Upper lobe of right lung (tissue), 1 donor: ENCODE measurements around the gene PLXNB1. TPM values are rescaled to one million over a fixed set of nuclear protein-coding genes. Genes with fewer than 3 reads are reported as not detected.
A peak's percentile ranks its signal among the peaks of the same experiment; 100 is the strongest.

Experiments
- ATAC-seq: fragments of 200-7000 bp; cut with Tn5 transposase; one replicate; pipeline ENCODE4 v1.9.1; 2020; ENCODE audit warnings: mild to moderate bottlenecking, moderate library complexity
- DNase-seq: peaks from one replicate; pipeline ENCODE4 v3.0.0-alpha.2; 2020
- H3K27ac ChIP-seq: fragments of 200-600 bp; one replicate; pipeline ENCODE4 v1.8.0; 2022
- H3K27me3 ChIP-seq: fragments of 200-600 bp; one replicate; pipeline ENCODE4 v1.8.0; 2022; ENCODE audit warnings: mild to moderate bottlenecking
- H3K36me3 ChIP-seq: fragments of 200-600 bp; one replicate; pipeline ENCODE4 v1.8.0; 2022
- H3K4me1 ChIP-seq: fragments of 200-600 bp; one replicate; pipeline ENCODE4 v1.8.0; 2022
- H3K4me3 ChIP-seq: fragments of 200-600 bp; one replicate; pipeline ENCODE4 v1.8.0; 2022; ENCODE audit warnings: mild to moderate bottlenecking
- H3K9me3 ChIP-seq: fragments of 200-600 bp; one replicate; pipeline ENCODE4 v1.8.0; 2022
- intact Hi-C: fragments of 100-400 bp; cut with DNase I; formaldehyde crosslinking; loops from one replicate; pipeline ENCODE4 v1.11.0; 2022
- total RNA-seq: library from RNA; stranded (reverse); fragmentation: NEBNext Ultra II Directional; extraction: Animal tissue kit (Norgen Biotek cat#: 25700); gene quantifications from one replicate; pipeline ENCODE4 v1.2.1, GENCODE V29; 2021
- TF ChIP-seq, protein P1 (sequence below): fragments of 200-600 bp; IDR thresholded peaks from one replicate; pipeline ENCODE4 v1.8.0; 2022; ENCODE audit warnings: antibody characterized with exemption
- donor health status: DM: no; HTN: yes; CAD: no; lungs with severe emphysema.

The PLXNB1 gene
- total RNA-seq, 1 donor from 2014 or later, result 103 TPM

DNA sequence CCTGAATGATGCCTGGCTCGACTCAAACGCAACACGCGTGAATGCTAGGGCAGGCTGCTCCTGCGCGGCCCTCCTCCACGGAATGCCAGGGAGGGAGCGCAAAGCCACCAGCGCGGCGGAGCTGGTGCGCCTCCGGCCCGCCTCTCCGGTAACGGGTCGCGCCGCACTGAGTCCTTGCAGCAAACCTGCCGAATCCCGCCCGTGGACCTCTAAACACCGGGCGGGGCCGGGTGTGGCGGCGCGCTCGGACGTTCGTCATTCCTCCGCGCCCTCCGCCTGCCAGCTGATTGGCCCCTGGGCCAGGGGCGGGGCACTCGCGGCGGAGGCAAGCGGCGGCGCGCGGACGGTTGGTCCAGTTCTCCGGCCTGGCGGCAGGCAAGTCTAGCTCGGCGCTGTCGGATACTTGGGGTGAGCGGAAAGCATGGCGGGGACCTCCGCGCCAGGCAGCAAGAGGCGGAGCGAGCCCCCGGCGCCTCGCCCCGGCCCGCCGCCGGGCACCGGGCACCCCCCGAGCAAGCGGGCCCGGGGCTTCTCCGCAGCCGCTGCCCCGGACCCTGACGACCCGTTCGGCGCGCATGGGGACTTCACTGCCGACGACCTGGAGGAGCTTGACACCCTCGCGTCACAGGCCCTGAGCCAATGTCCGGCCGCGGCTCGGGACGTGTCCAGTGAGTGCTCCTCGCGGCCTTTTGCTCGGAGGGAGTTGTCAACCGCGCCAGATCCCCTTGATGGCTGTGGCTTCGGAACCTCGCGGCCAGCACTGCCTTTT lies 16.7 kb upstream of the PLXNB1 start, which contains the start of gene ATRIP:
ATRIP (plus strand) TSS at position 313 of the 769 bp plus-strand sequence; CDS start at position 422, 109 bp downstream.
- DNase-seq (peak; percentile 96), ATAC-seq (peak; percentile 99)
- intact Hi-C loops, result no loop called here
- Histone ChIP-seq H3K27ac (peak within 1 kb of the TSS; percentile 87), H3K27me3 (no peaks in the 10 kb centered on the region), H3K4me3 (peak within 1 kb of the TSS; percentile 64), H3K4me1 (peaks cover 24% of the 10 kb centered on the region), H3K9me3 (no peaks in the 10 kb centered on the region), H3K36me3 (peaks cover 39% of the 10 kb centered on the region)
- TF ChIP-seq, protein P1, sequence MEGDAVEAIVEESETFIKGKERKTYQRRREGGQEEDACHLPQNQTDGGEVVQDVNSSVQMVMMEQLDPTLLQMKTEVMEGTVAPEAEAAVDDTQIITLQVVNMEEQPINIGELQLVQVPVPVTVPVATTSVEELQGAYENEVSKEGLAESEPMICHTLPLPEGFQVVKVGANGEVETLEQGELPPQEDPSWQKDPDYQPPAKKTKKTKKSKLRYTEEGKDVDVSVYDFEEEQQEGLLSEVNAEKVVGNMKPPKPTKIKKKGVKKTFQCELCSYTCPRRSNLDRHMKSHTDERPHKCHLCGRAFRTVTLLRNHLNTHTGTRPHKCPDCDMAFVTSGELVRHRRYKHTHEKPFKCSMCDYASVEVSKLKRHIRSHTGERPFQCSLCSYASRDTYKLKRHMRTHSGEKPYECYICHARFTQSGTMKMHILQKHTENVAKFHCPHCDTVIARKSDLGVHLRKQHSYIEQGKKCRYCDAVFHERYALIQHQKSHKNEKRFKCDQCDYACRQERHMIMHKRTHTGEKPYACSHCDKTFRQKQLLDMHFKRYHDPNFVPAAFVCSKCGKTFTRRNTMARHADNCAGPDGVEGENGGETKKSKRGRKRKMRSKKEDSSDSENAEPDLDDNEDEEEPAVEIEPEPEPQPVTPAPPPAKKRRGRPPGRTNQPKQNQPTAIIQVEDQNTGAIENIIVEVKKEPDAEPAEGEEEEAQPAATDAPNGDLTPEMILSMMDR, result no peak

DNA sequence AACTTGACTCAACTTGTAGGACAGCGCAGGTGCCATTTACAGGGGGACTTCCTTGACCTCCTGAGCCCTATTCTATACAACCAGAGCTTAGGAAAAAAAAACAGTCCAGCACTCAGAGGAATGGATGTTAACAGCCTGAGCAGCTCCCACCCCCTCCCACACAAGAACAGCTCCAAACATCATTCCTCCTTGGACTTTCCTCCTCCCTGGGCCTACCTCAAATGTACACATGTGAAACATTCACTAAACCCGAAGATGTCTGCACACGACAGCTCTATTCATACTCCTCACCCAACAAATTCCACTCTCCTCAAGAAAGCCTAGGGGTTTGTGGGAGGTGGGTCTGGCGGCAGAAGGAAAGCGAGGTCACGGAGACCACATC lies 16.1 kb upstream of the PLXNB1 start:
- ATAC-seq (no peak), DNase-seq (no peak)
- no peaks in the 10 kb centered on the region for H3K9me3 ChIP-seq
- peak overlapping the region; percentile 87 for H3K27ac ChIP-seq
- peaks cover 30% of the 10 kb centered on the region for H3K4me1 ChIP-seq
- intact Hi-C loops, result no loop called here
- H3K27me3 ChIP-seq, result no peaks in the 10 kb centered on the region
- H3K4me3 ChIP-seq, result peak overlapping the region; percentile 64
- TF ChIP-seq, protein P1, result no peak
- H3K36me3 ChIP-seq, result peaks cover 37% of the 10 kb centered on the region

DNA sequence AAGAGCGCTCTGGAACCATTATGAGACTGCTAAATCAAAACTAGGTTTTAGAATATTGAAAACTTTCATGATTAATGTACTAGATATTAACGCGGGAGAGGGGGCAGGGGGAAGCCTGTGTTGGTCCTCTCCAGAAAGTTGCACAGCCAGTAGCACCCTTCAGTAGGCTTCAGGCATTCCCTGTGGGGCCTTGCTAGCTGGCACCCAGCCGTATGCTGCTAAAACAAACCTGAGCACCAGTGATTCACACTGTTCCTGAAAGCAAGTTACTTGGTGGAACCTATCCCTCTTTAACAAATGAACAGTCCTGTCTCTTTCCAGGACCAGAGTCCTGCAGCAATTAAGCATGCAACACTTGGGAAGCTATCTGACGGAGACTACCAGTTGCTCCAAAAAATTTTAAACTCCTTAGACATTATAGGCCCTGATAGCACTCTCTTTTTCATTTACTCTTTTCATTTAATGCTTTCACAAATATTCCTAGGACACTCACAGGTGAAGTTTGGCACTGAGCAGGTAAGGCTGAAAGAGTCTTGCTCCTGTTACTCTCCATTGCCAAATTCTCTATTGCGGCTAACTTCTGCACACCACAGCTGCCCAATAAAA lies 15.5 kb upstream of the PLXNB1 start:
- DNase-seq (no peak), ATAC-seq (no peak)
- Histone ChIP-seq H3K9me3 (no peaks in the 10 kb centered on the region), H3K36me3 (peaks cover 36% of the 10 kb centered on the region), H3K27me3 (no peaks in the 10 kb centered on the region), H3K4me3 (no peak overlapping the region), H3K27ac (no peak overlapping the region), H3K4me1 (peaks cover 31% of the 10 kb centered on the region)
- TF ChIP-seq, protein P1, result no peak
- intact Hi-C loops, result no loop called here

DNA sequence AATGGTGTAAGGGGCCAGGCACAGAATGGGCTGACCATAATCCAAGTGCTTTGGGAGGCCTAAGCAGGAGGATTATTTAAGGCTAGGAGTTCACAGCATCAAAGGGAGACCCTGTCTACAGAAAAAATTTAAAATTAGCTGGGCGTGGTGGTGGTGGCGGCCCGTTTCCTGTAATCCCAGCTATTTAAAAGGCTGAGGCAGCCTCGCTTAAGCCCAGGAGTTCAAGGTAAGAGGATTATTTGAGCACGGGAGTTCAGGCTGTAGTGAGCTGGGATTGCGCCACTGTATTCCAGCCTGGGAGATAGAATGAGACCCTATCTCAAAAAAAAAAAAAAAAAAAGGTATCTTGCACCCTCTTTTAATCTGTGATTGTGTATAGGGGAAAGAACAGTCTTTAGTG lies 12.1 kb upstream of the PLXNB1 start:
- ATAC-seq (no peak), DNase-seq (no peak)
- Histone ChIP-seq H3K4me1 (peaks cover 25% of the 10 kb centered on the region), H3K27ac (no peak overlapping the region), H3K9me3 (no peaks in the 10 kb centered on the region), H3K36me3 (peaks cover 36% of the 10 kb centered on the region), H3K4me3 (no peak overlapping the region), H3K27me3 (no peaks in the 10 kb centered on the region)
- TF ChIP-seq, protein P1, result no peak
- intact Hi-C loops, result no loop called here

DNA sequence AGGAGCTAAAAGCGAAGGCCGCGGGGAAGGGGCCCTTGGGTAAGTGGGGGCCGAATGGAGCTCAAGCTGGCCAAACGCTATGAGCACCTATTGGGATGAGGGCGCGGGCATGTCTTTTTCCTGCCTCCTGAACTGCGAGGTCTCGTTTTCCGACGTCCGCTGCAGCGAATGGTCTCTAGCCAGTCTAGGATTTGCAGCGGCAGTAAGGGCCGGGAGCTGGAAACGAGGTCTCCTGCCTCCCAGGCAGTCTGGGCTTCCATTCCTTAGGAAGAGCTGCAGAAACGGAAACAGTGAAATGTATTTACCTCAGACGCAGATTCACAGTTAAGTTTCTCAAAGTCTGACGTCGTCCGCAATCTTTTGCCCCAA lies 10.7 kb upstream of the PLXNB1 start:
- DNase-seq, result no peak
- no peaks in the 10 kb centered on the region for H3K9me3 ChIP-seq
- H3K4me1 ChIP-seq, result peaks cover 19% of the 10 kb centered on the region
- H3K36me3 ChIP-seq, result peaks cover 36% of the 10 kb centered on the region
- TF ChIP-seq, protein P1, result no peak
- ATAC-seq, result no peak
- peak overlapping the region; percentile 94 for H3K27ac ChIP-seq
- peak overlapping the region; percentile 74 for H3K4me3 ChIP-seq
- no peaks in the 10 kb centered on the region for H3K27me3 ChIP-seq
- intact Hi-C loops, result no loop called here
